HL-60 (cell line): ENCODE results near the gene EPHX1.

Source experiments
- DNase-seq, 2 experiments: peaks; one replicate each; pipeline ENCODE4 v3.0.0-alpha.2; 2010 to 2020; ENCODE audit warnings: low read depth in 1 of 2, low spot score in 1 of 2
- H3K27ac ChIP-seq: fragments of 250-450 bp; sonication (Bioruptor Pico); replicated peaks from 2 replicates; pipeline ENCODE4 v1.5.1; 2020; ENCODE audit warnings: mild to moderate bottlenecking, moderate library complexity
- H3K27me3 ChIP-seq: fragments of 250-450 bp; sonication (Bioruptor Pico); 2 replicates; pipeline ENCODE4 v1.5.1; 2021; ENCODE audit warnings: mild to moderate bottlenecking, moderate library complexity; ENCODE audit not compliant: insufficient read depth, poor library complexity, severe bottlenecking
- H3K4me3 ChIP-seq: replicated peaks from 2 replicates; pipeline ENCODE4 v1.5.1; 2011; ENCODE audit warnings: mild to moderate bottlenecking, control low read depth, low read length; ENCODE audit not compliant: insufficient read depth
- CTCF ChIP-seq: IDR thresholded peaks from one replicate; pipeline ENCODE4 v1.5.1; 2011; ENCODE audit warnings: low read length, control low read depth, inconsistent platforms; ENCODE audit not compliant: insufficient read depth
- GABPA ChIP-seq: IDR thresholded peaks from 2 replicates; pipeline ENCODE4 v1.6.1; 2012; ENCODE audit warnings: low read depth
- POLR2AphosphoS5 ChIP-seq: IDR thresholded peaks from 2 replicates; pipeline ENCODE4 v1.6.1; 2012; ENCODE audit warnings: low read depth
- SPI1 ChIP-seq: IDR thresholded peaks from 2 replicates; pipeline ENCODE4 v1.6.1; 2012; ENCODE audit warnings: low read depth, mild to moderate bottlenecking, borderline replicate concordance
- TF ChIP-seq, protein P1 (sequence below): IDR thresholded peaks from 2 replicates; pipeline ENCODE4 v1.6.1; 2012; ENCODE audit warnings: low read depth; ENCODE audit not compliant: insufficient replicate concordance

EPHX1 gene

GRCh38 chr1:225882694-225883615 lies 73.0 kb downstream of the EPHX1 start:
- H3K27me3 ChIP-seq: no peaks in the 10 kb centered on the region
- H3K4me3 ChIP-seq: peak overlapping the region; percentile 97
- peak overlapping the region; percentile 73 for H3K27ac ChIP-seq
- DNase-seq: peak in 1 of 2 experiments; percentile 23
- TF ChIP-seq POLR2AphosphoS5 (no peak), SPI1 (no peak), GABPA (no peak), CTCF (no peak)
- TF ChIP-seq, protein P1, sequence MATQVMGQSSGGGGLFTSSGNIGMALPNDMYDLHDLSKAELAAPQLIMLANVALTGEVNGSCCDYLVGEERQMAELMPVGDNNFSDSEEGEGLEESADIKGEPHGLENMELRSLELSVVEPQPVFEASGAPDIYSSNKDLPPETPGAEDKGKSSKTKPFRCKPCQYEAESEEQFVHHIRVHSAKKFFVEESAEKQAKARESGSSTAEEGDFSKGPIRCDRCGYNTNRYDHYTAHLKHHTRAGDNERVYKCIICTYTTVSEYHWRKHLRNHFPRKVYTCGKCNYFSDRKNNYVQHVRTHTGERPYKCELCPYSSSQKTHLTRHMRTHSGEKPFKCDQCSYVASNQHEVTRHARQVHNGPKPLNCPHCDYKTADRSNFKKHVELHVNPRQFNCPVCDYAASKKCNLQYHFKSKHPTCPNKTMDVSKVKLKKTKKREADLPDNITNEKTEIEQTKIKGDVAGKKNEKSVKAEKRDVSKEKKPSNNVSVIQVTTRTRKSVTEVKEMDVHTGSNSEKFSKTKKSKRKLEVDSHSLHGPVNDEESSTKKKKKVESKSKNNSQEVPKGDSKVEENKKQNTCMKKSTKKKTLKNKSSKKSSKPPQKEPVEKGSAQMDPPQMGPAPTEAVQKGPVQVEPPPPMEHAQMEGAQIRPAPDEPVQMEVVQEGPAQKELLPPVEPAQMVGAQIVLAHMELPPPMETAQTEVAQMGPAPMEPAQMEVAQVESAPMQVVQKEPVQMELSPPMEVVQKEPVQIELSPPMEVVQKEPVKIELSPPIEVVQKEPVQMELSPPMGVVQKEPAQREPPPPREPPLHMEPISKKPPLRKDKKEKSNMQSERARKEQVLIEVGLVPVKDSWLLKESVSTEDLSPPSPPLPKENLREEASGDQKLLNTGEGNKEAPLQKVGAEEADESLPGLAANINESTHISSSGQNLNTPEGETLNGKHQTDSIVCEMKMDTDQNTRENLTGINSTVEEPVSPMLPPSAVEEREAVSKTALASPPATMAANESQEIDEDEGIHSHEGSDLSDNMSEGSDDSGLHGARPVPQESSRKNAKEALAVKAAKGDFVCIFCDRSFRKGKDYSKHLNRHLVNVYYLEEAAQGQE: no peak

DNA sequence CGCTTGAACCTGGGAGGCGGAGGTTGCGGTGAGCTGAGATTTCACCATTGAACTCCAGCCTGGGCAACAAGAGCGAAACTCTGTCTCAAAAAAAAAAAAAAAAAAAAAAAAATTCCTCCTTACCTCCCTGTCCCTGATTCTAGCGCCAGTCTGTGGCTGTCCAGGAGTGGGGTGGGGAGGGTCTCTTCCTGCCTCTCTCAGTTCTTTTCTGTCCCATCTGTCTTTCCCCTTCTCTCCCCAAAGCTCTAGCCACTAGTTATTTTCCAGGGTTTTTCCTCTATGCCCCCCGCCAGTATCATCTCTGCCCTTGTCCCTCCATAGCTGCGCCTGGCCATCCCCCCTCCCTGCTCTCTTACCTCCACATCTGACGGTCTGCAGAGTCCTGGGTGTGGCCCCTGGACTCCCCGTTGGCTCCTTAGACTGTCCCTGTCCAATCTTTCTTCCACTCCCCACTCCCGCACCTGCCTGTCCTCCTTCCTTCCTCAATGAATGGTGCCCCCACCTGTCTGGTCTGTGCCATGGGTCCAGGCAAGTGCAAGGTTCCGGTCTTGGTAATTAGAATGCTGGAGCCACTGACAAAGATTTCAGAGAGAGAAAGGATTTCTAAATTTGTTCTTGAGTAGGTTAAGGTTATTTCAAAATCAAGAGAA lies 73.8 kb downstream of the EPHX1 start:
- Histone ChIP-seq H3K4me3 (no peak overlapping the region), H3K27me3 (no peaks in the 10 kb centered on the region), H3K27ac (no peak overlapping the region)
- no peak for DNase-seq
- TF ChIP-seq POLR2AphosphoS5 (no peak), SPI1 (no peak), CTCF (no peak), GABPA (no peak)
- TF ChIP-seq, protein P1: no peak

GRCh38 chr1:225885336-225885735 lies 75.4 kb downstream of the EPHX1 start:
- Histone ChIP-seq H3K27ac (no peak overlapping the region), H3K4me3 (no peak overlapping the region), H3K27me3 (no peaks in the 10 kb centered on the region)
- TF ChIP-seq, protein P1: no peak
- no peak for TF ChIP-seq POLR2AphosphoS5
- TF ChIP-seq CTCF: no peak
- no peak for TF ChIP-seq GABPA
- TF ChIP-seq SPI1: no peak
- peak in 1 of 2 experiments; percentile 60 for DNase-seq
